Measurements from ENCODE around the gene CREB5.

The CREB5 gene

DNA sequence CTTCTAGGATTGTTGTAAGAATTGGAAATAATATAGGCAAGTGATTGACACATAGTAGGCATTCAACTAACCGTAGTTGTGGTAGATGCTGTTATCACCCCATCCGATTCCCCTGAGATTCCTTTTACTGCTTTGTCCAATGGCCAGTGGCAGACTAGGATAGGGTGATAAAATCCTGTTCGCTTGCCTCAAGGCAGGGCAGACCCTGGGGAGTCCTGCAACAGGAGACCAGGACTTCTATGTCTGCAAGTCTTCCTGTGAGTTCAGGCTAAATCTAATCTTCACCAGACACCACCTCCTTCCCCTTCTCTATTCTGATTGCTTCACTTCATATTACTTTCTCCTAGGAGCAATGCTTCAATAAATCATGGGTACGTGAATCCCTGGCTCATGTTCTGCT lies 42.8 kb upstream of the CREB5 start:
- no peak for ATAC-seq
- no peak for TF ChIP-seq ARNTL (CRISPR knock-in tag; IDR thresholded peaks at IDR 0.05; ENCODE audit: borderline replicate concordance, low read depth)
- no peak for TF ChIP-seq TOX (CRISPR knock-in tag; IDR thresholded peaks at IDR 0.05; ENCODE audit: borderline replicate concordance)
- no peak for TF ChIP-seq RARB (CRISPR knock-in tag; IDR thresholded peaks at IDR 0.05)
- TF ChIP-seq, protein P1, sequence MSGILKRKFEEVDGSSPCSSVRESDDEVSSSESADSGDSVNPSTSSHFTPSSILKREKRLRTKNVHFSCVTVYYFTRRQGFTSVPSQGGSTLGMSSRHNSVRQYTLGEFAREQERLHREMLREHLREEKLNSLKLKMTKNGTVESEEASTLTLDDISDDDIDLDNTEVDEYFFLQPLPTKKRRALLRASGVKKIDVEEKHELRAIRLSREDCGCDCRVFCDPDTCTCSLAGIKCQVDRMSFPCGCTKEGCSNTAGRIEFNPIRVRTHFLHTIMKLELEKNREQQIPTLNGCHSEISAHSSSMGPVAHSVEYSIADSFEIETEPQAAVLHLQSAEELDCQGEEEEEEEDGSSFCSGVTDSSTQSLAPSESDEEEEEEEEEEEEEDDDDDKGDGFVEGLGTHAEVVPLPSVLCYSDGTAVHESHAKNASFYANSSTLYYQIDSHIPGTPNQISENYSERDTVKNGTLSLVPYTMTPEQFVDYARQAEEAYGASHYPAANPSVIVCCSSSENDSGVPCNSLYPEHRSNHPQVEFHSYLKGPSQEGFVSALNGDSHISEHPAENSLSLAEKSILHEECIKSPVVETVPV (CRISPR knock-in tag; IDR thresholded peaks at IDR 0.05) = no peak
- TF ChIP-seq TCF4 (CRISPR knock-in tag; IDR thresholded peaks at IDR 0.05; ENCODE audit: borderline replicate concordance) = no peak
- no peak for TF ChIP-seq GLIS3 (CRISPR knock-in tag; IDR thresholded peaks at IDR 0.05)
- TF ChIP-seq, protein P2, sequence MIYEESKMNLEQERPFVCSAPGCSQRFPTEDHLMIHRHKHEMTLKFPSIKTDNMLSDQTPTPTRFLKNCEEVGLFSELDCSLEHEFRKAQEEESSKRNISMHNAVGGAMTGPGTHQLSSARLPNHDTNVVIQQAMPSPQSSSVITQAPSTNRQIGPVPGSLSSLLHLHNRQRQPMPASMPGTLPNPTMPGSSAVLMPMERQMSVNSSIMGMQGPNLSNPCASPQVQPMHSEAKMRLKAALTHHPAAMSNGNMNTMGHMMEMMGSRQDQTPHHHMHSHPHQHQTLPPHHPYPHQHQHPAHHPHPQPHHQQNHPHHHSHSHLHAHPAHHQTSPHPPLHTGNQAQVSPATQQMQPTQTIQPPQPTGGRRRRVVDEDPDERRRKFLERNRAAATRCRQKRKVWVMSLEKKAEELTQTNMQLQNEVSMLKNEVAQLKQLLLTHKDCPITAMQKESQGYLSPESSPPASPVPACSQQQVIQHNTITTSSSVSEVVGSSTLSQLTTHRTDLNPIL (CRISPR knock-in tag; IDR thresholded peaks at IDR 0.05; ENCODE audit: low read depth) = no peak
- no peak for TF ChIP-seq ESRRG (CRISPR knock-in tag; IDR thresholded peaks at IDR 0.05)
- TF ChIP-seq, protein P3, sequence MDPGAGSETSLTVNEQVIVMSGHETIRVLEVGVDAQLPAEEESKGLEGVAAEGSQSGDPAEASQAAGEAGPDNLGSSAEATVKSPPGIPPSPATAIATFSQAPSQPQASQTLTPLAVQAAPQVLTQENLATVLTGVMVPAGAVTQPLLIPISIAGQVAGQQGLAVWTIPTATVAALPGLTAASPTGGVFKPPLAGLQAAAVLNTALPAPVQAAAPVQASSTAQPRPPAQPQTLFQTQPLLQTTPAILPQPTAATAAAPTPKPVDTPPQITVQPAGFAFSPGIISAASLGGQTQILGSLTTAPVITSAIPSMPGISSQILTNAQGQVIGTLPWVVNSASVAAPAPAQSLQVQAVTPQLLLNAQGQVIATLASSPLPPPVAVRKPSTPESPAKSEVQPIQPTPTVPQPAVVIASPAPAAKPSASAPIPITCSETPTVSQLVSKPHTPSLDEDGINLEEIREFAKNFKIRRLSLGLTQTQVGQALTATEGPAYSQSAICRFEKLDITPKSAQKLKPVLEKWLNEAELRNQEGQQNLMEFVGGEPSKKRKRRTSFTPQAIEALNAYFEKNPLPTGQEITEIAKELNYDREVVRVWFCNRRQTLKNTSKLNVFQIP (CRISPR knock-in tag; IDR thresholded peaks at IDR 0.05; ENCODE audit: borderline replicate concordance, low read depth) = no peak
- TF ChIP-seq, protein P4, sequence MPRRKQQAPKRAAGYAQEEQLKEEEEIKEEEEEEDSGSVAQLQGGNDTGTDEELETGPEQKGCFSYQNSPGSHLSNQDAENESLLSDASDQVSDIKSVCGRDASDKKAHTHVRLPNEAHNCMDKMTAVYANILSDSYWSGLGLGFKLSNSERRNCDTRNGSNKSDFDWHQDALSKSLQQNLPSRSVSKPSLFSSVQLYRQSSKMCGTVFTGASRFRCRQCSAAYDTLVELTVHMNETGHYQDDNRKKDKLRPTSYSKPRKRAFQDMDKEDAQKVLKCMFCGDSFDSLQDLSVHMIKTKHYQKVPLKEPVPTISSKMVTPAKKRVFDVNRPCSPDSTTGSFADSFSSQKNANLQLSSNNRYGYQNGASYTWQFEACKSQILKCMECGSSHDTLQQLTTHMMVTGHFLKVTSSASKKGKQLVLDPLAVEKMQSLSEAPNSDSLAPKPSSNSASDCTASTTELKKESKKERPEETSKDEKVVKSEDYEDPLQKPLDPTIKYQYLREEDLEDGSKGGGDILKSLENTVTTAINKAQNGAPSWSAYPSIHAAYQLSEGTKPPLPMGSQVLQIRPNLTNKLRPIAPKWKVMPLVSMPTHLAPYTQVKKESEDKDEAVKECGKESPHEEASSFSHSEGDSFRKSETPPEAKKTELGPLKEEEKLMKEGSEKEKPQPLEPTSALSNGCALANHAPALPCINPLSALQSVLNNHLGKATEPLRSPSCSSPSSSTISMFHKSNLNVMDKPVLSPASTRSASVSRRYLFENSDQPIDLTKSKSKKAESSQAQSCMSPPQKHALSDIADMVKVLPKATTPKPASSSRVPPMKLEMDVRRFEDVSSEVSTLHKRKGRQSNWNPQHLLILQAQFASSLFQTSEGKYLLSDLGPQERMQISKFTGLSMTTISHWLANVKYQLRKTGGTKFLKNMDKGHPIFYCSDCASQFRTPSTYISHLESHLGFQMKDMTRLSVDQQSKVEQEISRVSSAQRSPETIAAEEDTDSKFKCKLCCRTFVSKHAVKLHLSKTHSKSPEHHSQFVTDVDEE (CRISPR knock-in tag; IDR thresholded peaks at IDR 0.05) = no peak
- TF ChIP-seq, protein P5, sequence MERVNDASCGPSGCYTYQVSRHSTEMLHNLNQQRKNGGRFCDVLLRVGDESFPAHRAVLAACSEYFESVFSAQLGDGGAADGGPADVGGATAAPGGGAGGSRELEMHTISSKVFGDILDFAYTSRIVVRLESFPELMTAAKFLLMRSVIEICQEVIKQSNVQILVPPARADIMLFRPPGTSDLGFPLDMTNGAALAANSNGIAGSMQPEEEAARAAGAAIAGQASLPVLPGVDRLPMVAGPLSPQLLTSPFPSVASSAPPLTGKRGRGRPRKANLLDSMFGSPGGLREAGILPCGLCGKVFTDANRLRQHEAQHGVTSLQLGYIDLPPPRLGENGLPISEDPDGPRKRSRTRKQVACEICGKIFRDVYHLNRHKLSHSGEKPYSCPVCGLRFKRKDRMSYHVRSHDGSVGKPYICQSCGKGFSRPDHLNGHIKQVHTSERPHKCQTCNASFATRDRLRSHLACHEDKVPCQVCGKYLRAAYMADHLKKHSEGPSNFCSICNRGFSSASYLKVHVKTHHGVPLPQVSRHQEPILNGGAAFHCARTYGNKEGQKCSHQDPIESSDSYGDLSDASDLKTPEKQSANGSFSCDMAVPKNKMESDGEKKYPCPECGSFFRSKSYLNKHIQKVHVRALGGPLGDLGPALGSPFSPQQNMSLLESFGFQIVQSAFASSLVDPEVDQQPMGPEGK (CRISPR knock-in tag; IDR thresholded peaks at IDR 0.05; ENCODE audit: borderline replicate concordance) = no peak
- TF ChIP-seq OSR1 (CRISPR knock-in tag; IDR thresholded peaks at IDR 0.05) = no peak
- no peak for TF ChIP-seq ZC3H10 (CRISPR knock-in tag; IDR thresholded peaks at IDR 0.05)
- no peak for TF ChIP-seq ZFP3 (CRISPR knock-in tag; IDR thresholded peaks at IDR 0.05)
- TF ChIP-seq ZFP30 (CRISPR knock-in tag; IDR thresholded peaks at IDR 0.05) = no peak
- no peak for TF ChIP-seq ZNF70 (CRISPR knock-in tag; IDR thresholded peaks at IDR 0.05)
- TF ChIP-seq SNAI2 (CRISPR knock-in tag; IDR thresholded peaks at IDR 0.05) = no peak
- TF ChIP-seq PPARA (CRISPR knock-in tag; IDR thresholded peaks at IDR 0.05; ENCODE audit: borderline replicate concordance) = no peak
- no peak for TF ChIP-seq ZNF8 (CRISPR knock-in tag; IDR thresholded peaks at IDR 0.05)

DNA sequence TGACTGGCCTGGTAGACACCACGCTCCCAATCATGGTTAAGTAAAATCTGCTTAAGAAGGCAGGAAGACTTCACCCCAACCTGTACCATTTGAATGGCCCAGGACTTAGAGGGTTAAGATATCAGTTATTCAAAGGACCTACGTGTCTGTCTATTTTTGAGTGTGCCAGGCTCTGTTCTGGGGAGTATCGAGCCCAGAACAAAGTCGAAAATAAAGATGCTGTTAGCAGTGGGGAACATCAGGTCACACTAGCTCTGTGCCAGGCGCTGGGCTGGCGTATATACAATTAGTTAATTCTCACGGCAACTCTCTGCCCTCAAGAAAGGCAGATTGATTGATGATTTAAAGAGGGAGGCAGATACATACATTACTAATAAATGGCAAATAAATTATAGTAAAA lies 40.5 kb upstream of the CREB5 start:
- TF ChIP-seq TCF4 (CRISPR knock-in tag; IDR thresholded peaks at IDR 0.05; ENCODE audit: borderline replicate concordance) = no peak
- TF ChIP-seq, protein P4 (CRISPR knock-in tag; IDR thresholded peaks at IDR 0.05) = no peak
- no peak for TF ChIP-seq OSR1 (CRISPR knock-in tag; IDR thresholded peaks at IDR 0.05)
- no peak for TF ChIP-seq TOX (CRISPR knock-in tag; IDR thresholded peaks at IDR 0.05; ENCODE audit: borderline replicate concordance)
- no peak for TF ChIP-seq ZC3H10 (CRISPR knock-in tag; IDR thresholded peaks at IDR 0.05)
- TF ChIP-seq ZFP3 (CRISPR knock-in tag; IDR thresholded peaks at IDR 0.05) = no peak
- TF ChIP-seq ESRRG (CRISPR knock-in tag; IDR thresholded peaks at IDR 0.05) = no peak
- TF ChIP-seq, protein P1 (CRISPR knock-in tag; IDR thresholded peaks at IDR 0.05) = no peak
- TF ChIP-seq, protein P2 (CRISPR knock-in tag; IDR thresholded peaks at IDR 0.05; ENCODE audit: low read depth) = no peak
- TF ChIP-seq CSDC2 (CRISPR knock-in tag; IDR thresholded peaks at IDR 0.05) = no peak
- no peak for TF ChIP-seq ZFP30 (CRISPR knock-in tag; IDR thresholded peaks at IDR 0.05)
- TF ChIP-seq ISL1 (CRISPR knock-in tag; IDR thresholded peaks at IDR 0.05) = no peak
- no peak for TF ChIP-seq PPARA (CRISPR knock-in tag; IDR thresholded peaks at IDR 0.05; ENCODE audit: borderline replicate concordance)
- TF ChIP-seq ARNTL (CRISPR knock-in tag; IDR thresholded peaks at IDR 0.05; ENCODE audit: borderline replicate concordance, low read depth) = no peak
- ATAC-seq = no peak

Data from SK-N-SH treated with all-trans-retinoic acid at 6 μM for 48 hours (cell line).